HG03280 (cell line): ENCODE results near the gene FAM83F.

ENCODE experiments used
- ATAC-seq: cut with Tn5 transposase; IDR thresholded peaks from one replicate; pipeline ENCODE4 v1.9.1; 2021; ENCODE audit warnings: mild to moderate bottlenecking, moderate library complexity; ENCODE audit not compliant: unreplicated experiment

Gene FAM83F

DNA sequence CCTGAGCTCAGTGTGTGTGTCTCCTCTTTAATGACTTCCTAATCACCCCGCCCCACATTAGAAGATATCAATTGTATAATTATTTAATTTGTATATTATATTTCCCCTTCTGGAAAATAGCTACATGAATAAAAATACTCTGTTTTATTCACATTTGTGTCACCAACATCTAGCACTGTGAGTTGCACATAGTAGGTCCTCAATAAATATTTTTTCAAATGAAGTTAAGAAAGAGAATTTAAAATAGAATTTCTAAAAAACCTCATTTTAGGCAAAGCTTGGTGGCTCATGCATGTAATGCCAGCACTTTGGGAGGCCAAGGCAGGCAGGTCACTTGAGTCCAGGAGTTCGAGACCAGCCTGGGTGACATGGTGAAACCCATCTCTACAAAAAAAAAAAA lies 59.7 kb downstream of the FAM83F start:
- no peak for ATAC-seq

DNA sequence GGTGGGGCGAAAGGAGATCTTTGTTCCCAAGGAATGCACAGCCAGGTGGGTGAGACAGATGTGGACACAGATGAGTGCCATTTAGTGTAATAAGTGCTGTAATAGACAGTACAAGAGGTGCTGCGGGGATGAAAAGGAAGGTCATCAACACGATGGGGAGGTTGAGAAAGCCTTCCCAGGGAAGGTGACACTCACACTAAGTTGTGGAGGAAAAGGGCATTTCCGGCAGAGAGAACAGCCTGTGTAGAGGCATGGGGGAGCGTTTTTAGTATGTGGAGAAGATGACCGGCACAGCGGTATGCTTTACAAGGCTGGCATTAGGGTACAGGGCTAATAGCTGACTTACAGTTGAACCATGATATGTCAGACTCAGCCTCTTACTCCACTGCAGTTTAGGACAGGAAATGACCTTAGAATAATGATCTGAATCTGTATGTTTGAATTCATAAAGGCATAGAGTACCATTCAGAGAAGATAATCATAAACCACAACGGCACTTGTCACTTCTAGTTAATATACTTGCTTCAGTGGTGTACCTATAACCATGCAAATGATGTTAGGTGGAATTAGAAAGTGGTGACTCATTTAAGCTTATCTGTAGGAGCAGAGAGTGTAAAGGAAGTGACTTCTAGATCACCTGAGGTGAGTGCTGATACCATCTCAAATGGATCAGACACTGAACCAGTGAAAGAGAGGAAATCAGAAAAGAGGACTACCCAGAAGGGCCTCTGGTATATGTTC lies 60.6 kb downstream of the FAM83F start:
- peak; percentile 67 for ATAC-seq

DNA sequence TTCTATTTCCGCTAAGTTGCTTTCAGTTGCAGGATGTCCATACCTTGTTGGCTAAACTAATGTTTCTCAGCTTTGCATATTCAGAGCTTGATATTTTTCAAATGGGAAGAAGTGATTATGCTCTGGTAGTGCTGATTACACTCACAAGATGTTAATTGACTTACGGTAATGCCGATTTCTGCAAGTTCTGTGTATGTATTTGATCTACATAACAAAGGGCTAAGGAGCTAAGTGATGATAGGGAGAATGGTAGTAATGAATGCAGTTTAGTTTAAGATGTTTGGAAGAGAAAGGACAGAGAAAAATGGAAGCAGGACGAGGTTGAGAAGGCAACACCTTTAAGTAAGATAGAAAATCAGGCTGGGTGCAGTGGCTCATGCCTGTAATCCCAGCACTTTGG lies 61.4 kb downstream of the FAM83F start:
- no peak for ATAC-seq

DNA sequence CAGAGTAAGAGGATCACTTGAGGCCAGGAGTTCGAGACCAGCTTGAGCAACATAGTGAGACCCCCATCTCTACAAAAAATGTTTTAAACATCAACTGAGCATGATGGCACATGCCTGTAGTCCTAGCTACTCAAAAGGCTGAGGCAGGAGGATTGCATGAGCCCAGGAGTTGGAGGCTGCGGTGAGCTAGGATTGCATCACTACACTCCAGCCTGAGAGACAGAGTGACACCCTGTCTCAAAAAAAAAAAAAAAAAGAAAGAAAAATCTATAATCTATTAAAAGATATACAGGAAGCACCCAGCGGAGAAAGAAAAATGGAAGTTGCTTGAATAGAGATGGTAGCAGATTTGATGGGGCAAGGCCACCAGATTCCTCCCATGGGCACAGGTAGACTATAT lies 61.8 kb downstream of the FAM83F start:
- no peak for ATAC-seq

DNA sequence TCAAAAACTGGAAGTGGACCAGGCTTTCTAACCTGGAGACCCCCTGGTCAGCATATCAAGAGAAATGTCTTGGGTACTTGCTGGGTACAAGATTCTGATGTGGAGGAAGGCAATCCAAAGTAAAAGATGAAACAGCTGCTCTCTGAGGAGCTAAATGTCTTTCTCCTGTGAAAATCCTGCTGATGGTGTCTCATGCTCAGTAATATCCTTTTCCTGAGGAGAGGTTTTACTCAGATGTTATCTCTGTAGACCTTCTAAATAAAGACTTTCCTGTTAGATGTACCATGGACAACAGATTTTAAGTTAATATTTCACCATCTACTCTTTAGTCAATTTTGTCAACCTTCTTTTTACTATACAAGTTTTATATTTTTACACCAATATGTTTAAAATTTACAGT lies 62.9 kb downstream of the FAM83F start:
- ATAC-seq = no peak

DNA sequence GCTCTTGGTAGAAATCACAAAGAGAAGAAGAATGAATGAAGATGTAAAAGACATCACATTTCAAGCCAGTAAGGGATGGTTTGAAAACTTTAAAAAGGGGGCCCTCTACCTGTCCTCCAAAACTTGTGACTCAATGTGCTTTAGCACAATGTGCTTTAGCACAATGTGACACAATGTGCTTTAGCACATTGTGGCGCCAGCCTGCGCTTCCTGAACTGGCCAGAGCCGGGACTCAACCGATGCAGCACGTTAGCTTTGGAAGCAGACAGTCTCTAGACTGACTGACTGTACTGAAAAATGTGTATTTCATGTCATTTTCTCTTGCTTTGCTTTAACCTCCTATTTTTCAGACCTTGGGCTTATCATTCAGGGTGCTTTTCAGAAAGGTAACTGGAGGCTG lies 63.5 kb downstream of the FAM83F start:
- no peak for ATAC-seq

DNA sequence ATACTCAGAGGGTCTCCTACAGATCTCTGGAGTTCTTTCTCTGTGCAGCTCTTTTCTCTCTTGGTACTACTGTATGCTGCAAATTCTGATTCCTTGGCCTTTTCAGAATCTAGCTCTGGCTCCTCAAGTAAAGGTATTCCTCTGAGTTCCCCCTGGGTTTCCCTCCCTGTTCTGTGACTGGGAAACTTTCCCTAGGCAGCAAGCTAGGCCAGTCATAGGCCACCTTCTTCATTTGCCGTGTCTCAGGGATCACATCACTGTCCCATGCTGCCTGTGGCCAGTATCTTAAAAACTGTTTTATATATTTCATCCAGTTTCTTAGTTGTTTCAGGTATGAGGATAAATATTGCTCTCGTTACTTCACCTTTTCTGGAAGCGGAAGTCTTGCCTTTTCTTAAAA lies 71.2 kb downstream of the FAM83F start:
- ATAC-seq = no peak

DNA sequence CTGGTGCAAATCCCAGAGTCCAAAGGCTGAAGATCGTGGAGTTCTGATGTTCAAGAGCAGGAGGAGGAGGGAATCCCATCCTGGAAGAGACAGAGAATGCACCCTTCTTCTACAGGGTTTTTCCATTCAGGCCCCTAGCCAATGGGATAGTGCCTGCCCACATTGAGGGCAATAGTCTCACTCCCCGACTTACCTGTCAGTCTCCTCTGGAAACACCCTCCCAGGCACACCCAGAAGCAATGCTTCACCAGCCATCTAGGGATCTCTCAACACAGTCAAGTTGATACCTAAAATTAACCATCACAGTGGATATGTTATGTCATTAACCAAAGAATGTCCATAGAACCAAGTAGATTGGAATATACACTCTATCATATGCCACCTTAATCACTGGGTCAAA lies 72.9 kb downstream of the FAM83F start:
- no peak for ATAC-seq

DNA sequence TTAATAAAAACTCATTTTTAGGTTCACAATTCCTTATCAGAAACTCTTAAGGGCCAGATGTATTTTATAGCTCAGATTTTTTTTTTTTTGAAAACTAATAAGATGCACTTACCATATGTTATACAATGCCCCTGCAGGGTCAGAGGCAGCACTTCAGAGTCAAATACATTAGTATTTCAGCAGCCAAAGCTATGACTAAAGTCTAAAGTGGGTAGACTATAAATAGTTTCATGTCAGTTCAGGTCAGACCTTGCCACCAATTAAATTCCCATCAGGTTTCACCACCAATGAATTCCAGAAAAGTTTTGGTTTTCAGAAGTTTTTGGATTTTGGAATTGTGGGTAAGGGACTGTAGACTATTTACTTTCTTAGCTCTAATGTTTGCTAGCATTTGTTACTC lies 75.9 kb downstream of the FAM83F start:
- ATAC-seq = no peak

DNA sequence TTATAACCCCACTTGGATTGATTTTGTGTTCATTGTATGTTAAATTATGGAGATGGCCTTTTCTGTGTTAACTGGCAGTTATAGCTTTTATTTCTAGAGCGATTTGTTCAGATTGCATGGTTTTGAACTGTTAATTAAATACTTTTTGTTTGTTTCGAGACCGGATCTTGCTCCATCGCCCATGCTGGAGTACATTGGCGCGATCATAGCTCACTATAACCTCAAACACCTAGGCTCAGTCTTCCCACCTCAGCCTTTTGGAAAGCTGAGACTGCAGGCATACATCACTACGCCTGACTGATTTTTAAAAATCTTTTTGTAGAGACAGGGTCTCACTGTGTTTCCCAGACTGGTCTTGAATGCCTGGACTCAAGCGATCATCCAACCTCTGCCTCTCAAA lies 77.0 kb downstream of the FAM83F start:
- ATAC-seq = no peak

DNA sequence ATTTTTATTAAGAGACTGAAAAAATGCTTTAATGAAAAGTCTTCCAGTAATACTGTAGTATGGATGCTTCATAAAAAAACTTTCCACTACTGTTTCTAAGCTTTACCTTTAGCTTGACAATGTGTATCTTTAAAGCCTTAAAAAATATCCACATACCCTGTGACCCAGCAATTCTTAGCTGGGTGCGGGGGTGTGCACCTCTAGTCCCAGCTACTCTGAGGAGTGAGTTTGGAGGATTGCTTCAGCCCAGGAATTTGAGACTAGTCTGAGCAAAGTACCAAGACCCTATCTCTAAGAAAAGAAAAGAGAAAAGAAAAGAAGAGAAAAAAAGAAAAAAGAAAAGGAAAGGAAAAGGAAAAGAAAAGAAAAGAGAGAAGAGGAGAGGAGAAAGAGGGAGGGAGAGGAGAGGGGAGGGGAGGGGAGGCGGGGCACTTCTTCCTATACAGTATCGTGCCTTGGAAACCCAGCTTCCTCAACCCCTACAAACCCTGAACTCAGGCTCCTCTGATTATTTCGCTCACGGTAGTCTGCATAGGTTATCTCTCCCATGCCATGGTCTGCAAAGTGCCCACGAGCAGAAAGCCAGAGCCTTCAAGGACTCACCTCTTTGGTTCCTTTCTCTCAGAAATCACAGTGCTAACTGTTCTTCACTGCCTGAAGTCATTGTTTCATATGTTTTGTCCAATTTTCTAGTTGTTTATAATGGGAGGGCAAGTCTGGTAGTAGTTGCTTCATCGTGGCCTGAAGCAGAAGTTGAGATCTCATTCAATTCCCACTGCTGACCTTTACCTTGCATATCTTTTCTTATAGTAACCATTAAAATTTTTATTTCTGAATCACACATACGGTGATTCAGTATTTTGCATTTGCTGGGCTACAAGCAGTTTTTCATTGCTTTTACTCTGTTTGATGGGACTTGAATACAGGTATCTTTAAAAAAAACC lies 82.2 kb downstream of the FAM83F start:
- ATAC-seq = no peak

DNA sequence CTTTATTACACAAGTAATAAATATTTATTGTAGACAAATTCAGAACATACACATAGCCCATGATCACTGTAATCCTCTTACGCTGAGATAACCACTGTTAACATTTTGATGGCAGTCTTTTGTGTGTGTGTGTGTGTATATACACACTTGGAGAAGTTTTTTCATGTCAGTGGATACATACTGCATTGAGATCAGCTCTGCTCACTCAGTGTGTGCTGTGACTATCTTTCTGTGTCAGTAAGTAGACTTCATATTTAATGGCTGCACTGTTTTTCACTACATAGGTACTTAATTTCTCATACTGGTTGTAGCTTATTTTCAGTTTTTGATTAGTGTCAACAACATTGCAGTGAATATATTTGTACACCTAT lies 82.9 kb downstream of the FAM83F start:
- no peak for ATAC-seq

DNA sequence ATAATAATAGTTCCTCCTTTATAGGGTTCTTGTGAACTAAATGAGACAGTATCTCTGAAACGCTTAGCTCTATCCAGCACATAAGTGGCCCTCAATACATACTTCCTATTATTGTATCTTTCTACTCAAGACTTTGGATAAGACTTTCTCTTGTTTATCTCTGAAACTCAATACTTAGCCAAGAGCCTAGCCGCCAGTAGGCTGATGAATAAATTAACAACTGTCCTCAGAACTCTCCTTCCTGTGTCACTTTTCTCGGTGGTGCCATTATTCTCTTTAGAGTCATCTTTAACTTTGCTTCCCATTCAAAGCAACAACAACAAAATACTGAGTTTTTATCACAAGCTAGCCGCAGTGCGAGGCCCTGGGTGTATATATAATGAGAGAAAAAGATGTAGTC lies 86.9 kb downstream of the FAM83F start:
- ATAC-seq = no peak

DNA sequence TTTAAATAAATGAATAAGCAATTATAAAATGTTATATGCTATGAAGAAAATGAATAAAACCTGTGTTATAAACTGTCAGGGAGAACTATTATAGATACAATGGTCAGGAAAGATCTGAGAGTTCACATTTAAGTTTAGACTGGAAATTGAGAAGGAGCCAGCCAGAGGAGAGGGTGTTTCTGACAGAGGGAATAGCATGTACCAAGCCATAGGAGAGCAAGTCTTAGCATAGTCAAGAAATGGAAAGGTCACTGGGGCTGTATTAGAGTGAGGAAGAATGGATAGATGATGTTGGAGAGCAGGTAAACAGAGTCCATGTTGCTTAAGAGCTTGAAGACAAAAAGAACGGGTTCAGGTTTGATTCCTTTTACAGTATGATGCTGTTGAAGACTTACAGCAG lies 87.4 kb downstream of the FAM83F start:
- no peak for ATAC-seq

DNA sequence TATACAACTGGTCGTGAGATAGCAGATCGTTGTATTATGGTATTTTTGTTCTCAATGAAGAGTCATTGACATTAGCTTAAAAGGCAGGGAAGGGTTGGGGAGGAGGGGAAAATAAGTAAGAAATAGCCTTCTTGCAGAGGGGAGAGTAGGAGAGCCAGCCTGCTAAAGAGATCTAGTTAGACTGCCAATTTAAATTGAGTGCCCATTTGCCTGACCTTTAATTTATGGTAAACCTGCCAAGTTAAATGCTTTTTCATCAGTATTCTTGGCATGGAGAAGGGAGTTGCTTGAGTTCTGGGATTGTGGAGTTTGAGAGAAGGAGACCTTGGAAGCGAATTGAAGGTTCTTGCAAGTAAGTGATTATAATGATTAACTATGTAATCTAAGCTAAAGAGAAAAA lies 89.0 kb downstream of the FAM83F start:
- ATAC-seq = no peak

DNA sequence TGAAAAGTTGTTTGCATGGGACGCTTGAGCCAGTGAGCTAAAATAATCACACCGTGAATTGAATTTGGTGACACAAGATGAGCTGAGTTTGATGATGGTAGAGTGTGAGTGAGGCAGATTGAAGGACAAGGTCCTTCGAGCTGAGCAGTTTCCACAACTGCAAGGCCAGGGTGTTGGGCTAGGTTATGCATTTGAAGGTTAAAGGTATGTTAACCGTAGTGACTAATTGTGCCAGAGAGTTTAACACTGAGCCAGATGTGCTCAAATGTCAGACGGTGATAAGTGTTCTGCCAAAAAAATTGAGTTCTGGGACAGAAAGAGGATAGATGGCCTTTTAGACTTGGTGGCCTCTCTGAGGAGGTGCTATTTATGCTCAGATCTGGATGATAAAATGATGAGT lies 89.5 kb downstream of the FAM83F start:
- ATAC-seq = no peak

DNA sequence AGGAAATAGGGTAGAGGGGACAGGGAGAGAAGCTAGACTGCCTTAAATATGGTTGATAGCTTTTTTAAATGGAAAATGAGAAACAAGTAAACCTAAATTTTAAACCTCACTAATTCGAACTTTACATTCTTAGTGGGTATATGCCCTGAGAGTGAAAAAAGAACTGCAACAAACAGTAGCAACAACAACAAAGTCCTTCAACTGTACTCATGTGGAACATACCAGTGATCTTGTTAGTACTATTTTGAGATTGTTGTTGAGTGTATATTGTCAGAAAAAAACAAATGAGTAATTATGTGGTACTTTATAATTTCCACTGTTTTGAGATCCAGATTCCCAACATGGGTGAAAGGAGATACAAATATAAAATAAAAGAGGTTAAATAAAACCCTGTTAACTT lies 94.1 kb downstream of the FAM83F start:
- no peak for ATAC-seq
